Breast epithelium (tissue), 4 donors: Measurements from ENCODE around the gene TDRD5. TPM values are rescaled to one million over a fixed set of nuclear protein-coding genes. Genes with fewer than 3 reads are reported as not detected.

ENCODE experiments used
- DNase-seq, 2 donors: peaks; one replicate each; pipeline ENCODE4 v3.0.0-alpha.2; 2019; ENCODE audit warnings: low spot score in 2 of 2
- H3K27ac ChIP-seq, 2 donors: fragments of 200-600 bp; sonication (generic) in 1 of 2; one replicate each; pipeline ENCODE4 v1.5.1; 2016 to 2019; ENCODE audit warnings: mild to moderate bottlenecking in 1 of 2
- H3K27me3 ChIP-seq, 2 donors: fragments of 200-600 bp; sonication (generic) in 1 of 2; one replicate each; pipeline versions ENCODE4 v1.5.1 to v1.6.0; 2017 to 2019; ENCODE audit warnings: control low read depth in 1 of 2, mild to moderate bottlenecking in 1 of 2
- H3K36me3 ChIP-seq: fragments of 200-600 bp; one replicate; pipeline ENCODE4 v1.5.1; 2019
- H3K4me1 ChIP-seq, 2 donors: fragments of 200-600 bp; sonication (generic); one replicate each; pipeline ENCODE4 v1.5.1; 2016 to 2019; ENCODE audit warnings: control low read depth in 1 of 2
- H3K4me3 ChIP-seq, 3 donors: fragments of 200-600 bp; sonication (generic); 1 replicate in 2 of 3; 2 replicates in 1 of 3; pipeline ENCODE4 v1.5.1; 2016 to 2019; ENCODE audit warnings: mild to moderate bottlenecking in 3 of 3, moderate library complexity in 2 of 3
- H3K9me3 ChIP-seq, 2 donors: fragments of 200-600 bp; sonication (generic) in 1 of 2; one replicate each; pipeline ENCODE4 v1.5.1; 2016 to 2019; ENCODE audit warnings: control low read depth in 1 of 2
- CTCF ChIP-seq, 3 donors: fragments of 450-650 bp; IDR thresholded peaks; one replicate each; pipeline ENCODE4 v1.5.1; 2016 to 2017; ENCODE audit warnings: antibody characterized with exemption in 3 of 3, mild to moderate bottlenecking in 3 of 3, moderate library complexity in 3 of 3
- POLR2A ChIP-seq: fragments of 450-650 bp; IDR thresholded peaks from one replicate; pipeline ENCODE4 v1.6.1; 2016; ENCODE audit warnings: antibody characterized with exemption, mild to moderate bottlenecking, moderate library complexity
- POLR2AphosphoS5 ChIP-seq, 3 donors: sonication (generic); formaldehyde crosslinking; IDR thresholded peaks; one replicate each; pipeline ENCODE4 v1.6.1; 2017; ENCODE audit warnings: antibody characterized with exemption in 3 of 3
- intact Hi-C: fragments of 100-400 bp; cut with DNase I; formaldehyde crosslinking; loops from one replicate; pipeline ENCODE4 v1.15.1; 2023; ENCODE audit warnings: low total_unique reads
- total RNA-seq, 3 donors: library from RNA; depleted of rRNA; stranded (reverse); fragments of >200 nt; gene quantifications; one replicate each; pipeline ENCODE4 v1.1.0, GENCODE V29; 2016

Gene TDRD5
- total RNA-seq, 3 donors from 2014 or later: 0.96 to 5.7 (median 3.9) TPM

- Histone ChIP-seq H3K36me3 (no peaks in the 10 kb centered on the region), H3K9me3 (no peaks in the 10 kb centered on the region), H3K27me3 (no peaks in the 10 kb centered on the region), H3K4me3 (no peak overlapping the region), H3K27ac (no peak overlapping the region), H3K4me1 (no peaks in the 10 kb centered on the region)
- TF ChIP-seq CTCF (IDR thresholded peaks at IDR 0.05): peak; percentile 21 to 69 (median 55)
- TF ChIP-seq POLR2AphosphoS5 (IDR thresholded peaks at IDR 0.05): no peak
- DNase-seq: no peak
- intact Hi-C loops: loop anchor here (10.0 kb wide), 1 partner anchor 108 kb away; no protein-coding TSS in a partner anchor
Measured at GRCh38 chr1:179706339-179706941, 114.8 kb downstream of the TDRD5 start.

- H3K9me3 ChIP-seq: no peaks in the 10 kb centered on the region
- intact Hi-C loops: loop anchor here (10.0 kb wide), 1 partner anchor 107 kb away; no protein-coding TSS in a partner anchor
- no peak overlapping the region for H3K4me3 ChIP-seq
- H3K27me3 ChIP-seq: no peaks in the 10 kb centered on the region
- no peak overlapping the region for H3K27ac ChIP-seq
- no peaks in the 10 kb centered on the region for H3K36me3 ChIP-seq
- no peaks in the 10 kb centered on the region for H3K4me1 ChIP-seq
- no peak for TF ChIP-seq CTCF (IDR thresholded peaks at IDR 0.05)
- DNase-seq: no peak
Measured at GRCh38 chr1:179707406-179707805, 115.8 kb downstream of the TDRD5 start.

- H3K27ac ChIP-seq: no peak overlapping the region
- intact Hi-C loops: loop anchor here (10.0 kb wide), 1 partner anchor 106 kb away; no protein-coding TSS in a partner anchor
Measured at GRCh38 chr1:179708434-179709195, 117.0 kb downstream of the TDRD5 start.

GRCh38 chr1:179709841-179710329, 118.3 kb downstream of the TDRD5 start:
- H3K27ac ChIP-seq: no peak overlapping the region
- intact Hi-C loops: loop anchor here (10.0 kb wide), 1 partner anchor 105 kb away; no protein-coding TSS in a partner anchor

More at GRCh38 chr1:179708434-179709195, 117.0 kb downstream of the TDRD5 start:
- Histone ChIP-seq H3K27me3 (no peaks in the 10 kb centered on the region), H3K9me3 (peaks cover 0 to 4% of the 10 kb centered on the region in 2 donors), H3K4me3 (no peak overlapping the region), H3K36me3 (no peaks in the 10 kb centered on the region), H3K4me1 (no peaks in the 10 kb centered on the region)
- no peak for TF ChIP-seq POLR2AphosphoS5 (IDR thresholded peaks at IDR 0.05)
- no peak for TF ChIP-seq POLR2A
- no peak for TF ChIP-seq CTCF (IDR thresholded peaks at IDR 0.05)
- no peak for DNase-seq

More at GRCh38 chr1:179709841-179710329, 118.3 kb downstream of the TDRD5 start:
- TF ChIP-seq POLR2AphosphoS5 (IDR thresholded peaks at IDR 0.05) (no peak), CTCF (IDR thresholded peaks at IDR 0.05) (no peak), POLR2A (no peak)
- Histone ChIP-seq H3K27me3 (no peaks in the 10 kb centered on the region), H3K4me3 (no peak overlapping the region), H3K4me1 (no peaks in the 10 kb centered on the region), H3K36me3 (no peaks in the 10 kb centered on the region), H3K9me3 (peaks cover 6 to 16% of the 10 kb centered on the region in 2 donors)
- DNase-seq: no peak
